ENCODE measurements around the gene DCDC2C. TPM values are rescaled to one million over a fixed set of nuclear protein-coding genes. Genes with fewer than 3 reads are reported as not detected.
A peak's percentile ranks its signal among the peaks of the same experiment; 100 is the strongest.
"Not testable (repeated sequence)": the region's sequence is repeated elsewhere in the genome, so short reads cannot be mapped to it uniquely, and the experiment has no call there.

DCDC2C gene
- polyA plus RNA-seq, 2 of the 4 experiments (the other 2 are of a cell fraction), result not detected

GRCh38 chr2:3817144-3817543, 113.8 kb downstream of the DCDC2C start:
- WGBS (ENCODE audit: missing lambda C conversion rate), result 17% methylated on average over 2 of the region's 2 CpGs
- POLR2A ChIA-PET; ATAC-seq; H3K4me3 ChIP-seq; FAIRE-seq; DNase-seq (ENCODE audit: low read depth in 1 of 2, low spot score in 1 of 2); H3K4me2 ChIP-seq; H3K9me3 ChIP-seq; H3K4me1 ChIP-seq; H3K27ac ChIP-seq: not testable (repeated sequence)
- CTCF ChIA-PET, result interaction anchor here (1.4 kb wide), 1 partner anchor 10 kb away, joined by 6 read pairs; no protein-coding TSS in a partner anchor

- H3K4me1 ChIP-seq, result no peaks in the 10 kb centered on the region
- WGBS (ENCODE audit: missing lambda C conversion rate), result 0% methylated on average over 1 of the region's 1 CpG
- TF ChIP-seq CHD2 (IDR thresholded peaks at IDR 0.05; ENCODE audit: low read length, partially characterized antibody) (no peak), TFCP2L1 (CRISPR knock-in tag; IDR thresholded peaks at IDR 0.05) (no peak), EHMT2 (IDR thresholded peaks at IDR 0.05; ENCODE audit: low read depth) (no peak), ELK1 (IDR thresholded peaks at IDR 0.05; ENCODE audit: low read depth, low read length) (no peak), ESRRA (IDR thresholded peaks at IDR 0.05; ENCODE audit: borderline replicate concordance, low read length) (no peak), SMC3 (IDR thresholded peaks at IDR 0.05) (no peak), CBX8 (IDR thresholded peaks at IDR 0.05) (no peak), NR3C1 (IDR thresholded peaks at IDR 0.05) (no peak), KDM5A (IDR thresholded peaks at IDR 0.05) (no peak), EHF (CRISPR knock-in tag; IDR thresholded peaks at IDR 0.05) (no peak), HOXA7 (CRISPR knock-in tag; IDR thresholded peaks at IDR 0.05) (no peak), HEYL (CRISPR knock-in tag; IDR thresholded peaks at IDR 0.05) (no peak), USF2 (IDR thresholded peaks at IDR 0.05) (no peak), E2F6 (IDR thresholded peaks at IDR 0.05; ENCODE audit: borderline replicate concordance, low read depth) (no peak), FOXS1 (CRISPR knock-in tag; IDR thresholded peaks at IDR 0.05) (no peak), ZFP36 (IDR thresholded peaks at IDR 0.05; ENCODE audit: borderline replicate concordance, partially characterized antibody) (no peak), BHLHE40 (IDR thresholded peaks at IDR 0.05; ENCODE audit: low read depth, low read length) (no peak), CEBPB (IDR thresholded peaks at IDR 0.05) (no peak), NFE2L2 (conservative IDR thresholded peaks at IDR 0.05; ENCODE audit: low read length) (no peak)
- FAIRE-seq (no peak), ATAC-seq (no peak), DNase-seq (ENCODE audit: low read depth in 1 of 2, low spot score in 1 of 2) (peak in 1 of 2 experiments; percentile 8)
- CTCF ChIA-PET, result interaction anchor here (0.9 to 4.7 kb wide), 2 partner anchors 22 to 96 kb away, joined by 3 to 40 read pairs; no protein-coding TSS in a partner anchor
- POLR2A ChIA-PET, result no interaction called here
- no peak overlapping the region for H3K27ac ChIP-seq
- H3K9me3 ChIP-seq, result no peaks in the 10 kb centered on the region
- no peak overlapping the region for H3K4me2 ChIP-seq
- H3K4me3 ChIP-seq, result no peak overlapping the region
Measured at GRCh38 chr2:3823748-3824147, 120.4 kb downstream of the DCDC2C start.

GRCh38 chr2:3827673-3828575, 124.5 kb downstream of the DCDC2C start:
- no peaks in the 10 kb centered on the region for H3K4me1 ChIP-seq
- ATAC-seq, result peak; percentile 61 to 91; a peak in 4 of 6 replicates
- no peak overlapping the region for H3K4me2 ChIP-seq
- CTCF ChIA-PET, result interaction anchor here (0.6 to 4.7 kb wide), 19 partner anchors 8 to 135 kb away, joined by 3 to 40 read pairs (median 4); no protein-coding TSS in a partner anchor
- no peak overlapping the region for H3K4me3 ChIP-seq
- no peak for FAIRE-seq
- no peaks in the 10 kb centered on the region for H3K9me3 ChIP-seq
- POLR2A ChIA-PET, result no interaction called here
- WGBS (ENCODE audit: missing lambda C conversion rate), result 7% methylated on average over 6 of the region's 6 CpGs
- no peak overlapping the region for H3K27ac ChIP-seq
- TF ChIP-seq CTCF (IDR thresholded peaks at IDR 0.05) (peak; percentile 73), POLR2AphosphoS2 (conservative IDR thresholded peaks at IDR 0.05; ENCODE audit: low read length) (no peak), SMC3 (IDR thresholded peaks at IDR 0.05) (peak; percentile 67), RAD21 (conservative IDR thresholded peaks at IDR 0.05 in 1 of 2, IDR thresholded peaks at IDR 0.05 in 1 of 2) (peak; percentile 52 to 58), TP53 (CRISPR knock-in tag; IDR thresholded peaks at IDR 0.05) (no peak), PBX3 (IDR thresholded peaks at IDR 0.05) (no peak), HEYL (CRISPR knock-in tag; IDR thresholded peaks at IDR 0.05) (no peak), NPAS2 (CRISPR knock-in tag; IDR thresholded peaks at IDR 0.05; ENCODE audit: borderline replicate concordance) (no peak), NFE2L2 (conservative IDR thresholded peaks at IDR 0.05; ENCODE audit: low read length) (no peak)
- DNase-seq (ENCODE audit: low read depth in 1 of 2, low spot score in 1 of 2), result peak; percentile 35 to 60

Data from A549 (cell line).